GM18505 (cell line): ENCODE results near the gene SGIP1.

ENCODE experiments used
- ATAC-seq: cut with Tn5 transposase; IDR thresholded peaks from one replicate; pipeline ENCODE4 v1.9.1; 2021; ENCODE audit not compliant: unreplicated experiment
- POLR2A ChIP-seq: IDR thresholded peaks from 4 replicates; pipeline ENCODE4 v1.6.1; 2011; ENCODE audit warnings: borderline replicate concordance; ENCODE audit not compliant: insufficient read depth, insufficient read length; ENCODE audit errors: extremely low read depth

SGIP1 gene

DNA sequence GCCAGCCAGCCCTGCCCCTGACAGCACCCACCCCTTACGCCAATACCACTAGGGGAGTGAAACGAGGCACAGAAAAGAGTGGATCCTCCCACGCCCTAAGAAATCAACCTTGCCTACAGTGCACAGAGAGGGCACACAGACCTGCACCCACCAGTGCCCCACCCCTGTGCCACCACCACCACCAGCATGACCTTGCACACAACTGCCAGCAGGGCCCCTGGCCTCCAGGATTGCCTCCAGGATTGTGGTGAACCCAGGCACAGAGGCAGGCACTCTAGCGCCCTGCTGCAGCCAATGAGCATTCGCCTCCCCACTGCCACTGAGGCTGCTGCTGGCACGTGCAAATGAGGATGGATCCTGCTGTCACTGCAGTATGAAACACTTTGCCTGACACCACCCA, 23.5 kb upstream of the SGIP1 start:
- TF ChIP-seq POLR2A, result no peak
- no peak for ATAC-seq

DNA sequence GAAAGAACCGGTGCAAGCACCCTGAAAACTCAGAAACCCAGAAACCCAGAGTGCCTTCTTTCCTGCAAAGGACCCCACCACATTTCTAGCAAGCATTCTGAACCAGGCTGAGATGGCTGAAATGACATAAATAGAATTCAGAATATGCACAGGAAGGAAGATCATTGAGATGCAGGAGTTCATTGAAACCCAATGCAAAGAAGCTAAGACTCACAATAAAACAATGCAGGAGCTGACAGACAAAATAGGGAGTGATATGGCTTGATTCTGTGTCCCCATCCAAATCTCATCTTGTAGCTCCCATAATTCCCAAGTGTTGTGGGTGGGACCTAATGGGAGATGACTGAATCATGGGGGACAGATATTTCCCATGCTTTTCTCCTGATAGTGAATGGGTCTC, 22.8 kb upstream of the SGIP1 start:
- no peak for ATAC-seq

DNA sequence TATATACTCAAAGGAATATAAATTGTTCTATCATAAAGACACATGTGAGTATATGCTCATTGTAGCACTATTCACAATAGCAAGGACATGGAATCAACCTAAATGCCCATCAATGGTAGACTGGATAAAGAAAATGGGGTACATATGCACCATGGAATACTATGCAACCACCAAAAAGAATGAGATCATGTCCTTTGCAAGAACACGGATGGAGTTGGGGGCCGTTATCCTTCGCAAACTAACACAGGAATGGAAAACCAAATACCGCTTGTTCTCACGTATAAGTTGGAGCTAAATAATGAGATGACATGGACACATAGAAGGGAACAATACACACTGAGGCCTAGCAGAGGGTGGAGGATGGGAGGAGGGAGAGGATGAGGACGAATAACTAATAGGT, 16.0 kb upstream of the SGIP1 start:
- TF ChIP-seq POLR2A, result no peak

More for the DNA sequence above, 22.8 kb upstream of the SGIP1 start:
- no peak for TF ChIP-seq POLR2A

DNA sequence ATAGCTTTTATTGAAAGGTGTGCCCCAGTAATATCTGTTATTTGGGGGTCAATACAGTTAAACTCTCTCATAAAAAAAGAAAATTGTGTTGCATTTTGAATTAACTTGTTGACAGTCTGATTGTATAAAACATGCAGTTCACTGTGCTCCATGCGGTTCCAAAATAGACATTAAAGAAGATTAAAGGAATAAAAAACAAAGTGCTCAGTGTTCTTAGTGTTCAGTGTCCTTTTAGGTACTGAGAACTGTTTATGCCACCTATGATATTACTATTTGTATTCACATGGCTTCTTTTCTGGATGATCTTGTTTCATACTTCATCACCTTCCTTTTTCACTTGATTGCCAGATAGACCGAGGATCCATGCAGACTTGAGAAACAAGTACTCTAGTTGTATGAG, 15.3 kb upstream of the SGIP1 start:
- TF ChIP-seq POLR2A, result no peak

More for the DNA sequence above, 16.0 kb upstream of the SGIP1 start:
- ATAC-seq, result no peak

DNA sequence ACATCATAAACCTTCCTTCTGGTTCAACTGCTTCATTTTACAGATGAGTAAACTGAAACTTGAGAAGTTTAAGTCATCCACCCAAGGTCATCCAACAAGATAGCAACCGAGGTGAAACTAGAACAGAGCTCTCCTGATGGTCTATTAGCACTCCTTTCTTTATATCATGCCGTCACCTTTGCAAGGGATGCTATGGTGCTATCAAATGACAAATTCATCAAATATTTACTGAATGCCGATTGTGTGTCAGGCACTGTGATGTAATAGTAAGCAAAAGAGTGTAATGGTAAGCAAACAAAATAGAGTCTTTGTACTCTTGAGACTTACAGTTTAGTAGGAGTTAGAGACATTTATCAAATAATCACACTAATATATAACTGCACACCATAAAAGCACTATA, 14.0 kb upstream of the SGIP1 start:
- no peak for TF ChIP-seq POLR2A
- ATAC-seq, result no peak

More for the DNA sequence above, 15.3 kb upstream of the SGIP1 start:
- ATAC-seq, result no peak

DNA sequence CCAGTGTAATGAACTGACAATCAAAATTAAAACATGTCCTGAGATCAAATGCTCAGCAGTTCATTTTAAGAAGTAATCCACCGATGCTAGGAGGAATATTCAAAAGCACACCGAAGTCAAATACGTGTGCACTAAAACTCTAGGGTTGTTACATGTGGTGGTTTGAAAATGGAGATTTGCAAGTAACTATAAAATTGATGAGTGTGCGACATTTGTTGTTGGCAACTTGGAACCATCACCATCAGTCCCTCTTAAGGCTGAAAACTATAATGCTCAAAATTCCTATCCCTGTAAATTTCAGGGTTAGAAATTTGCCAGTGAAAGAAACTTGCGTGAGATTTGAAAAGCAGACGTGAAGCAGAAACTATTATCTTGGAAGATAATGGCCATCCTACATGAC, 13.3 kb upstream of the SGIP1 start:
- TF ChIP-seq POLR2A, result no peak
- no peak for ATAC-seq

DNA sequence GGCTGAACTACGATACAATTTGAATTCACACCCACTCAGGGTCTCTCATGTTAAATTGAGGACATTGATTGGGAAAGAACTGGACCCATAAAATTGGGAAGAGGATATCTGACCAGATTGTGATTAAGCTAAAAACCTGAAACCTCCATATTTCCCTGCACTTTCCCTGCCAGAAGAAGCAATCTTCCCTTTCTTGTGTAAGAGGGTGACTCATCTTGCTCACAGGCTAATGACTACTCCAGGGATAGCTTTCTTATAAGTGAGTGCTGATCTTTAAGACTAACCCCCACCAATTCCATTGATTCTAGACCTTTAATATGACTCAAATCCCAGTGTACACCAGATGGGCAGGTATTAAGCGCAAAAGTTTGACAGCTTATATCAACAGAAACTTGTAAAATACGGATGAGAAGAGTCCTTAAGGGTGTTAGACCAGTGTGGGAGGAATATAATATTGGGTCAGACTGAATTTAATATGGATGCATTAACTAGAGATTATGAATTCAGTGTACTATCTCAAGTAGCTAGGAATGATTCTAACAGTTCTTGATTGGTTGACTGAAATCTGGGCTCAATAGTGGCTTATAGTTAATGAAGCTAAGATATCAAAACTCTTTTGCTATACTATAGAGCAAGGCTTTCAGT, 12.1 kb upstream of the SGIP1 start:
- no peak for ATAC-seq
- TF ChIP-seq POLR2A, result no peak

DNA sequence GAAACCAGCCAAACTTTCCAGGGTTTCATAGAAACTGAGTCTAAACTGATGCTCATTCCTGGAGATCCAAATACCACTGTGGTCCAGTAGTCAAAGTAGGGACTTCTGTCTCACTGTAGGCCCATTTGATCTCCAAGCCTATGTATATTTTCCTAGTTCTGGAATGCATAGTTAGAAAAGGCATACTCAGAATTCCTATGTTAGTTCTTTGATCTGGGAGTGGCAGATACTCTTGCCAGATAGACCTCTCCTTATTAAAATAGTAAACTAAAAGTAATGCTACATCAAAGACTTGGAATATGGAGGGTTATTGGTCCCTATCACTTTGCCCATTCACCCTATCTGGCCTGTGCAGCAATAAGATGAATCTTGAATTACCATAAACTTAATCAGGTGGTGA, 10.4 kb upstream of the SGIP1 start:
- TF ChIP-seq POLR2A, result no peak
- ATAC-seq, result no peak

DNA sequence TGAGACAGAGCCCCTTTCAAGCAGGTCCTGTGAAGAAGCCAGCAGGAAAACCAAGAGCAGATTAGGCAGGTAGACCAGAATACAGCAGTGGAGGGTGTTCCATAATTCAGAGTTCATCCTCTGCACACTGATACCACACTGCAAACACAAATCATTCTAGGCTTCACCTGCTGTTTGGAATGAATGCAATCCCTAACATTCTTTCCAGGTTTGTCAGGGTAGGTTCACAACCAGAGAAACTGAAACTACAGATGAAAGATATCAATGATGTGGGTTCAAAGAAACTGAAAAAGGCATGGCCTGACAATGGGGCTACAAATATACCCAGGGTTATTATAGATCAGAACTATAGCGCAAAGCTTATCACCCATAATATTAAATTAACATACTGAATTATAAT, 8.9 kb upstream of the SGIP1 start:
- TF ChIP-seq POLR2A, result no peak
- ATAC-seq, result no peak

DNA sequence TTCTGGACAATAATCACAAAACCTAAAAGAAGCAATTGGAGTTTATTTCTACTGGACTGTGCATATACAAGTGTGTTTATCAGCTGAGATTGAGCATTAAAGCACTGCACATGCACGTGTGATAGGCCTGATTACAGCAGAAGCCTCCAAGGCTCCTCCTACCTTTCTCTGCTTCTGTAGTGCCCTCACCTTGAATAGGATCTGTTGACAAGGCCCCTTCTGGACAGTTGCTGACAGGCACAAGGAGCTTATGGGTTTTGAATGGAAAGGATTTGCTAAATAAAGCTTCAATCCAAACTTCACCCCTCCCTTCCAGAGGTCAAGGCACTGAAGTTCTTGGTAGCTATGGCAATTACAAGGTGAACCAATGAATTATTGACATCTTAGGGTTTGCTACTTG, 7.9 kb upstream of the SGIP1 start:
- TF ChIP-seq POLR2A, result no peak
- ATAC-seq, result no peak

DNA sequence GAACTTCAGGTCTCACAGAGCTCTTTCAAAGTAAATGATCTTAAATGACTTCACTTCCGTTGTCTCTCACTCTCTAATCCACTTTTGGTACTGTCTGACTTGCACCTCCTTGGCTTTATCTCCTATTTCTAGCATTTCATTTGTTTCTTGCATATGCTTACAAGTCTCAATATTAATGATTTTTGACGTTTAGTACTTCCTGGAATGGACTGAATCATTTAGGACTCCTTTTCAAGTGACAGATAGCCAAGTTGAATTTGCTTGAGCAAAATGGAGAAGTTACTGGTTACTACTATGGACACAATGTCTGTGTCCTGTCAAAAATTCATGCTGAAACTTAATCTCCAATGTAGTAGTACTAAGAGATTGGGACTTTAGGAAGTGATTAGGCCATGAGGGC, 7.0 kb upstream of the SGIP1 start:
- no peak for ATAC-seq
- no peak for TF ChIP-seq POLR2A

DNA sequence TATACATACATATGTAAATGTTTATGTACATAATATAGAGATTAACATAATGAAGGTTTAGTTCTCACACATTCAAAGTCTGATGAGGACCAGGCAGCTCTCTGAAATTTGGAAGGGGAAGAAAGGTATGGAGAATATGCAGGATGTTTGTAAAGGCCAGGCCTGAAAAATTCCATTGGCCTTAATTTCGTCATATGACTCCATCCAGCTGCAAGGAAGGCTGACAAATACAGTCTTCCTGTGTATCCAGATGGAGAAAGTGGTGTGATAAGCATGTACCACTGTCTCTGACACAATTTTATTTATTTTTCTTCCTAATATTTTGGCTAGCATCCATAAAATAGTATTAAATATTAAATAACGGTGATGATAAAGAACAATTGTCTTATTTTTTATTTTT, 6.3 kb upstream of the SGIP1 start:
- TF ChIP-seq POLR2A, result no peak
- ATAC-seq, result no peak

DNA sequence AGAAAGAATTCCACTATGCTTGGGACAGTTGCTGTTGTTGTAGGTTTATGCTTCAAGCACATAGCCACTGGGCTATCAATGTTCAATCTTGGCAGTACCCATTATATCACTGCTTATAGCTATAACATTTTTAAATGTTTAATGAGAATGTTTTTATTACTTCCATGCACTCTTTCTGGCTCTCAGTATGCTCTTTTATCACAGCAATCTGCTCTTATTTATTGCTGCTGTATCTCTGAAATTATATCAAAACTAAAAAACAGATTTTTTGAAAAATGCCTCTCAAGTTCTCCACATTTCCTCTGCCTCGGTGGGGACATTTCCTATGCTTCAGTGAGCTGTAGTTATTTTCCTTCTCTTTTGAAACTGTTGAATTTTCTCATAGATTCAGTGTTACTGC, 5.4 kb upstream of the SGIP1 start:
- no peak for ATAC-seq
- TF ChIP-seq POLR2A, result no peak

DNA sequence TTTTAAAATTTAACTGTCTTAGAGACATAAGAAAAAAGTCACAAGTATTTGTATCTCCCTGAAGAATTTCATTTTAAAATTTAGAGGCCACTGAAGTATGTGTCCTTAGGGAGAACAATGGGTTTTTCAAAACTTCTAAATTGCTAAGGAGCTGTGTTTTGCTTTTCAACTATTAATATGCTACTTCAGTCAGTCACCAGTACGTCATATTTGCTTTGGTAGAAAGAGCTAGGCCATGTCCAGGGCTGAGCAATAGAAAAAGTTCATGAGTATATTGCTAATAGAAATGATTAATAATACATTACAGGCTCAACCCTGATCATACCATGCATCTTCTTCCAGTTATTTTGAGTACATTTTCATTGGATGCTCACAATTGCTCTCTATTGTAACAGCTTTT, 1.7 kb upstream of the SGIP1 start:
- no peak for TF ChIP-seq POLR2A
- no peak for ATAC-seq
